C1 segment of cervical spinal cord (tissue), 14 donors: ENCODE measurements around the gene KRT8.
"Not testable (repeated sequence)": the region's sequence is repeated elsewhere in the genome, so short reads cannot be mapped to it uniquely, and the experiment has no call there.

ENCODE experiments used
- DNase-seq, 14 donors: peaks; one replicate each; lab custom pipeline; 2025; lab: John Stamatoyannopoulos, UW

The KRT8 gene

DNA sequence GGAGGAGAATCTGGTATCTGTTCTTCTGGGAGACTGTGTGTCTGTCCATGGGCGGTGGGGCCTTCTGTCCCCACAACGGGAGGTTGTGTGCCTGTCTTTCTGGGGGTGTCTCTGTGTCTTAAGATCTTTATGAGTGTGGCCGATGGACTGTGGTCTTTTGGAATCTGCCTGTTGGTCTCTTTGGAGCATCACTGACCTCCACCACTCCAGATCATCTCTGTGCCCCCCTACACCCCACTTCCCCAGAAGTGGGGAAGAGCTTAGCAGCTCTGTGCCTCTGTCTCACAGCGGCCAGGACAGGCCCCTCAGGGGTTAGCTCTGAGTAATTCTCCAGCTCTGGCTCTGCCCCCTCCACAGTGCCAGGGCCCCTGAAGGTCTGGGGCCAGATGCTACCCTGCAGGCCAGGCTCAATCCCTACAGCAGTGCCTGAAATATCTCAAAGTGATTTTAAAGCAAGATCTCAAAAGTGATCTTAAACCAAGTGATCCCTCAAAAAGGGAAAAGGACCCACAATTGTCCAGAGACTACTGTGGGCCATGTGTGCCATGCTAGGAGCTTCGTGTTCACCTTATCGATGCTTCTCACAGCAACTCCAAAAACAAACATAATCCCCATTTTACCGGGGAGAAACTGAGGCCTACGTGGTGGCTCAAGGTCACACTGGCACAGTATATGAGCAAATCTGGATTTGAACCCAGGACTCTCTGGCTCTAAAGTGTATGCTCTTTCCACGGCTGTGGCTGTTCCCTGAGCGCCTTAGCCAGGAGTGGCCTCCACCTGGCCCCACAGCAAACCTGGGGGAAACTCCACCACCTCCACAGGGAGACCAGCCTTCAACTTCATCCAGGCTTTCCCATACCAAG, 30.1 kb downstream of the KRT8 start:
- DNase-seq = no peak

DNA sequence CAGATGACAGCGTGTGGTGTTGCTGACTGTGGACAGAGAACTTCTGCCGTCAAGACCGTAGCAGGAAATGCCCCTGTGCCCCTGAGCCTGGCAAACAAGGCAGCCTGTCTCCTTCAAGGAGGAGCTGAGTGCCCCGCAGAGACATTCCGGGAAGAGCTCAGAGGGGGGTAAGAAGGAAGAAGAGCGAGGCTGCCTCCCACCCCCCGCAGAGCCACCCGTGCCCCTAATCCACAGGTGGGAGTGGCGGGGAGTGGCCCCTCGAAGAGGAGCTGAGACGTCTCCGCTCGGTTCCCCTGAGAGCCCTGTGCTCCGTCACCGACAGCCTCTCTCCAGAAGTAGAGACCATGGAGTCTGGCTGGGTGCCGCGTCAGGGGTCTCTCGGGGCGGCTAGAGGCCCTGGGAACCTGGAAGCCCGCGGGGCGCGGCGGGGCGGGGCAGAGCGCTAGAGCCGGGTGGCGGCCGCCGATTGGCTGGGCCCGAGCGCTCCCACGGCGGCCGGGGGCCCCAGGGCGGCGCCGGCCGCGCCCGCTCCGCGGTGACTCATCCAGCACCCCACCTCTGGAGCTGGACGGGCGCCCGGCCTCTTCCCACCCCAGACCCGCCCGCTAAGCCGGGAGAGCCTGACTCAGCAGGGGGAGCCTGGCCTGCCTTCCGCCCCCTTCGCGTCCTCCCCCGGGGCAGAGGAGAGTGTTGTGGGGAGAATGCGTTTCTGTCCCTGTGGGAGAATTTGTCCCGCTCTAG, 30.9 kb downstream of the KRT8 start:
- peak in 4 of 14 donors; percentile 9 to 68 (median 13) for DNase-seq

DNA sequence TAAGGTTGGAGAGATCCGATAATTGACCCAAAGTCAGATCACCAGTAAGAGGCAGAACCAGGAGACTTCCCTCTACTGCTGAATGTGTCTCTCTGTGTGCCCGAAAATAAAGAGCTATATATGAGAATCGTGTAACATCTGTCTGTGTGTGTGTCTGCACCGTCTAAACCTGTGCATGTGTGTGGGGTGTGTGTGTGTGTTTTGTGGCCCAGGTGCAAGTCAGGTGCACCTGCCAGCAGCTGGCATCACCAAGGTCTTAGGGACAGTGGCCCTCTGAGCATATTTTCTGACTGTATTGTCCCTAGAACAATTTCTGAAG, 31.4 kb downstream of the KRT8 start:
- no peak for DNase-seq

DNA sequence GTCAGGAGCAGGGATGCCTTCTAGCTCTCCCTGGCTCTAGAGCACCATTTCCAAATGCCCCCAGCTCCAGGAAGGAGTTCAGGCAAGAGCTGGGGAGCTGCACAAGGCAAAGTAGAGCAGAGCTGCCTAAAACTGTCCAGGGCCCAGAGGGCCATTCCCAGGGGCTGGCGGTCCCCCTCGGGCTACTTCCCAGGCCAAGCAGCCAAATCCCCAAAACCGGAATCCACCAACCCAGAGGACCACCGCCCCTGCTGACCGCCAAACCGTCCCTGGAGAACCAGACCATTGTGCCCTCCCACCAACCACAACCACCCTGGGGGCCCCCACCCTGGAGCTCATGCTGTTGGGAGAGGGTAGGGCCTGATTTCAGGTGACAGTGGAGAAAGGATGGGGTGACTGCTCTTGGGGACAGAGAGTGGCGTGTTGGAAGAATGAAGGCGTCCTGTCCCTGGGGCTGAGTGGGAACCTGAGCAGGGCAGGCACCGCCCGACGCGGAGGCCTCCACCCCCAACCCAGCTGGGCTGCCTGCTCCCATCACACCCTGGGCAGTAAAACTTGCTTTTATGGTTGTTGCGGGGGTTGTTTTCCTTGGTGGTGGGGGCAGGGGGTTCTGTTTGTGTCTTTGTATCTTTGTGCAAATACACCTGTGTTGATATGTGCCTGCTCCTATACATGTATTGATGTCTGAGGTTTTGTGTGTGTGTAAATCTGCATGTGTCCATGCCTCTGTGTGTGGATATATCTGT, 32.1 kb downstream of the KRT8 start:
- DNase-seq = no peak

DNA sequence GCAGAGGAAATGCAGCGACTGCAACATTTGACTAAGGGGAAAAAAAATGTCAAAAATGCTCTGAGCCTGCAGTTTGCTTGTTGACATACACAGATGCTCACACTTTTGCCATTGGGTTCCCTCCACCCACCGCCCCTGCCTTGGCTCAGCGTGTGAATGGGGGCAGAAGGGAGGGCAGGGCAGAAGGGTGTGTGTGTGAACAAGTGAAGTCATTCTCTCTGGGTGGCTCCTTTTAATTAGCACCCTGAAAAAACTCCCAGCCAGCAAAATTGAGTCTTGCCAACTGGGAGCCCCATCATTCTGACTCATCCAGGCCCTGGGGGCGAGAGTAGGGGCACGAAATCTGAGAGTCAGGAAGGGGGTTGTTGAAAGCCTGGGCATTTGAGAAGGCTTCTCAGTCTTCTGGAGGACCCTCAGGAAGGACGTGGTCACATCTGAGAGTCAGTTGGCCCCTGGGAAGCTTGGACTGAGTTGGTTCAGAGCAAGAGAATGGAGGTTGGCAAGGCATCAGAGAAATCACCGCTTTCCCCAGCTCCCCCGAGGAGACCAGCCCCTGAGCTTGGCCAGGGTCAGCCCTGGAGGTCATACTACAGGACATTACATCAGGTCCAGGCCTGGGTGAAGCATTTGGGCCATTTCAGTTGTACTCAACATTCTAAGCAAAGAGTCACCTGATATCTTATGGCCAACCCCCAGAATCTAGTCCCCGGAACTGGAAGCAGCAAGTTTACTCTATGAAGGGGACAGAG, 33.4 kb downstream of the KRT8 start:
- DNase-seq = no peak

- peak in 8 of 14 donors; percentile 10 to 61 (median 20) for DNase-seq
These were observed 34.2 kb downstream of the KRT8 start for GRCh38 chr12:52870361-52871290.

DNA sequence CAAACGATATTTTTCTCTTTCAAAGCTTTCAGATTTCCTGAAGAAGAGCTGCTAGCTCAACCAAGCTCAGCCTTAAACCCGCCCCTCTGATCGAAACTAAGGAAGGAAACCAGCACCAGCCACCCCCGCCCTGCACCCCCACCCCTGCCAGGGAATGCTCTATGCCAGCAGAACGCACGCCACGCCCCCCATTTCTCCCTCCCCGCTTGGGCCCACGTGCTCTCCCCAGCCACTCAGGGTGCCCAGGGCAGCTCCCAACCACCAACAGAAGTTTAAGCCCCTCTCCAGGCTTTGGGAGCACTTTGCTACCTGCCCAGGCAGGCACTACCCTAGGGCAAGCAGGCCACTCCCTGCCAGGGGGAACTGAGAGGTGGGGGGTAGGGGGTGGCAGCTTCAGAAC, 37.2 kb downstream of the KRT8 start:
- no peak for DNase-seq

DNA sequence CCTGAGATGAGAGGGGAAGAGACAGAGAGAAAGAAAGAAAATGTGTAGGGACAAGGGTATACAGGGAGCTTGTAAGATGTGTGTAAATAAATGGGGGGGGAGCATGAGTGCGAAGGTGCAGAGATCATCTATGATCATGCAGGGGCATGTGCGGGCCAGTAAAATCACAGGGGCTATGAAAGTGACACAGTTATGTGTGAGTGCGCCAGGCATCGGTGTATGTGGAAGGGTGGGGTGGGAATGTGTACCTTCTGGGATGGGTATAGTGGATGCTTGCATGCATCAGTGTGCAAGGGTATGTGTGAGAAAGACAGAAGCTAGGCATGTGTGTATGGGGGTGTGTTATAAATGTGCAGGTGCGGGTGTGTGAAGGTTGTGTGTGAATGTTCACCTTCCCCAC, 37.7 kb downstream of the KRT8 start:
- no peak for DNase-seq

DNA sequence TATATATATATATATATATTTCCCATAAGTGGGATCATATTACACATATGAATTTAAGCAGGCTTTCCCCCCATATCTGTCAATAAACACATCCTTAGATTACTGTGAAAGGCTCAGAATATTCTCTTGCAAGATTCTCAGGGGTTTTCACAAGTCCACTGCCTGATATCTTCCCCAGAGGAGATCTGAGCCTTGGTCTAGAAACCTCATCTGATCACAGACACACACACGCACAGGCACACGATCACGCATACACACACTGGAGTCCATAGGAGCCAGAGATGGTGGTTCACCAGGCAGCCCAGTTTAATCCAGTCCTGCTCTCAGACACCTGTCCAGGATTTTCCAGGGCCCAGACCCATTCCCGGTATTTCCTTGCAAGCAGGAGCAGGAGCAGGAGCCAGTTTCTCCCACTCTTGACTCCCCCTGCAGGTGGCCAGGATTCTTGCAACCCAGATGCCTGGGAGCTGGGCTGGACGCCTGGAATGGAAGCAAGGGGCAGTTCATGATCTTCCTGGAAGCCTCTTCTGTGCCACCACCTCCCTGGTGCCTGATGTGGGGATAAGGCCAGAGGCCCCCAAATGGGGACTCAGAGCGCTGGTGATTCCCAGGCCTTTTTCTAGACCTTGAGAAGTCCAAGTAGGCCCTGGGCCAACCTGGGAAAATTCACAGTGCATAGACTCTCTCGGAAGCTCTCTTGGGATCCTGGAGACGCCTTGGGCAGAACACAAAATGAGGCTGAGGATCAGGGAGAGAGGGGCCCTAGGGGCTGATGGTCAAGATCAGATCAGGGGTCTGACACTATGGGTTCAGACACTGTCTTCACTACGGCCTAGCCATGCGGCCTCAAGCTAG, 39.6 kb downstream of the KRT8 start:
- peak in 6 of 14 donors; percentile 1 to 35 (median 12) for DNase-seq

DNA sequence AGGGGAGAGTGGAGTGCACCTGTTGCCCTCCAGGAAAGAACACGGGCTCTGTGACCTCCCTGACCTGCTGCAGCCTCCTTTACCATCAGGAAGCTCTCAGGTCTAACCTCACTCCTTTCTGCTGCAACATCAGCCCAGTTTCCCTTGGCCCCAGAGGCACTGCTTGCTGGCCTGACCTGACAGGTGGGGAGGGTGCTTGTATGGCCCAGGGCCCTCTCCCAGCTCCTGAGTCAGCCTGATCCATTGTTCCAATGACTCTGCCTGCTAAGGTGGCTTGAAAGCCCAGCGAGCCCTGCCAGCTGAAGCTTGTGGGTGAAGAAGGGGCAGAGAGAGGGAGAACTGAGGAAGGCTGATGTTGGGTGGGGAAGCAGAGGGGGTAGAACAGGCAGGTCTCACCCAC, 42.9 kb downstream of the KRT8 start:
- no peak for DNase-seq

DNA sequence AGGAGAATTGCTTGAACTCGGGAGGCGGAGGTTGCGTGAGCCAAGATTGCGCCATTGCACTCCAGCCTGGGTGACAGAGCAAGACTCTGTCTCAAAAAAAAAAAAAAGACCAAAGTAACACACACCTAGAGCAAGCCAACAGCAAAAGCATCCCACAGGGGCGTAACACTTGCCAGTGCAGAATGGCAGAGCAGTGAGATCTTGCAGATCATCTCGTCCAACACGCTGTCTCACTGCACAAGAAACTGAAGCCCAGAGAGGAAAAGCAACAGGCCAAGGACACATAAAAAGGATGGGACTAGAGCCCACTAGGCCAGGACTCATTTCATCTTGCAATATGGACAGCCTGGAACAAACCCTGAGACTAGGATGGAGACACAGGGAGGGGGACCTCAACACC, 43.4 kb downstream of the KRT8 start:
- no peak for DNase-seq

DNA sequence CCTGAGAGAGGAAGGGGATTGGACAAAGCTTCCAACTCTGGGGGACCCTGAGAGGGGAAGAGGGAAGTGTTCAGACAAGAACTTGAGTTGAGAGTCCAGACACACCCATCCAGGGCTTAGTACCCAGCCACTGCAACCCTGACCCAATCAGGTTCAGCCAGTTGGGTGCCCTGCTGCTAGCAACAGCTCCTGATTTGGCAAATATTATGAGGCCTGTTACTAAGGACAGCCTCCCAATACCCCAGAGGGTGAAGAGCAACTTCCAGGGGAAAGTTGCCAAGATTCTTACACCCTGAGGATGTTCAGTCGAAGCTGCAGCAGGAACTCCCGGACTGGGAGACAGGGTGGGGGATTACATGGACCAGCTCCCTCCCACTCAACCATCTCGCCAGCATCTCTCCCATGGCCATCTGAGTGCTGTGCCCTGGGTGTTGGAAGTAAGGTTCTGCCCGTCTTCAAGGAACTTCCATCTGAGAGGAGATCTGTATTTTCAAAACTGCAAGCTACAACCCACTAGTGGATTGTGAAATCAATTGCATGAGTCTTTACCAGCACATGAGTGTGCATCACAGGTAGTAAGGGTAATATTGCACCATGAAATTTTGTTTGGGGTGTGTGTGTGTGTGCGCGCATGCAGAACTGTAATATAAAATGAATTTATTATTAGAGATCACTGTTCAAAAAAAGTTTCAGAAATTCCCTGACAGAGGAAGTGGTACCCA, 44.6 kb downstream of the KRT8 start:
- DNase-seq = no peak

DNA sequence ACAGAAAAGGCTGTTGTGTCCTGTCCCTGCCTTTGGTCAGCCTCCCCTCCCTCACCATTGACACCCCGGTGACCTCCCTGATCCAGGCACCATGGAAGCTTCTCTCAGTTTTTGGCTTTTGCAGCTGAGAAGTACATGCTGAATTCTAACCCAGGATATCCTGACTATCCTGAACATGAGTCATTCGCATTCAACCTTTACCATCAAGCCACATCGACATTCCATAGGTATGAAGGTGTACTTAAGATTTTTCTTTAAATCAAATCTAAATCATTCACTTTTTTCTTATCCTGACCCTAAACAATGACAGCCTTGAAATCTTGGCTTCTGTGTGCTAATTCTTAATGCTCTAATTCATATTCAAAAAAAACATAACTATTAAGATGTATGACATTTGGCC, 47.4 kb downstream of the KRT8 start:
- no peak for DNase-seq

GRCh38 chr12:52856787-52857186, 48.1 kb downstream of the KRT8 start:
- DNase-seq = no peak

DNA sequence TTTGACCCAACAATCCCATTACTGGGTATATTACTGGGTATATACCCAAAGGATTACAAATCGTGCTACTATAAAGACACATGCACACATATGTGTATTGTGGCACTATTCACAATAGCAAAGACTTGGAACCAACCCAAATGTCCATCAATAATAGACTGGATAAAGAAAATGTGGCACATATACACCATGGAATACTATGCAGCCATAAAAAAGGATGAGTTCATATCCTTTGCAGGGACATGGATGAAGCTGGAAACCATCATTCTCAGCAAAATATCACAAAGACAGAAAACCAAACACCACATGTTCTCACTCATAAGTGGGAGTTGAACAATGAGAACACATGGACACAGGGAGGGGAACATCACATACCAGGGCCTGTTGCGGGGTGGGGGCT, 48.8 kb downstream of the KRT8 start:
- not testable (repeated sequence) for DNase-seq

GRCh38 chr12:52851787-52852186, 53.1 kb downstream of the KRT8 start:
- no peak for DNase-seq

- no peak for DNase-seq
These were observed 54.2 kb downstream of the KRT8 start for GRCh38 chr12:52850681-52851080.

DNA sequence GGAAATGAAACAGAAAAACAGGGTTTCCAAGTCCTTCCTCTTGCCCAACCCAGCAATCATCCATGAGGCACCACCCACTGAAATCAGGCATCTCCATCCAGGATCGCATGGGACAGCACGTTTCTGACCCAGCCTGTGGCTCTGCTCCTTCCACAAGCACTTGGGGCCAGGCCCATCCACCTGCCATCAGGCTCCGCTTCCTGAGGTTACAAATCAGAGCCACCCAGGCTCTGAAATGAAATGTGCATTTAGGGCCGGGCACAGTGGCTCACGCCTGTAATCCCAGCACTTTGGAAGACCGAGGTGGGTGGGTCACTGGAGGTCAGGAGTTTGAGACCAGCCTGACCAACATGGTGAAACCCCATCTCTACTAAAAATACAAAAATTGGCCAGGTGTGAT, 55.4 kb downstream of the KRT8 start:
- no peak for DNase-seq

DNA sequence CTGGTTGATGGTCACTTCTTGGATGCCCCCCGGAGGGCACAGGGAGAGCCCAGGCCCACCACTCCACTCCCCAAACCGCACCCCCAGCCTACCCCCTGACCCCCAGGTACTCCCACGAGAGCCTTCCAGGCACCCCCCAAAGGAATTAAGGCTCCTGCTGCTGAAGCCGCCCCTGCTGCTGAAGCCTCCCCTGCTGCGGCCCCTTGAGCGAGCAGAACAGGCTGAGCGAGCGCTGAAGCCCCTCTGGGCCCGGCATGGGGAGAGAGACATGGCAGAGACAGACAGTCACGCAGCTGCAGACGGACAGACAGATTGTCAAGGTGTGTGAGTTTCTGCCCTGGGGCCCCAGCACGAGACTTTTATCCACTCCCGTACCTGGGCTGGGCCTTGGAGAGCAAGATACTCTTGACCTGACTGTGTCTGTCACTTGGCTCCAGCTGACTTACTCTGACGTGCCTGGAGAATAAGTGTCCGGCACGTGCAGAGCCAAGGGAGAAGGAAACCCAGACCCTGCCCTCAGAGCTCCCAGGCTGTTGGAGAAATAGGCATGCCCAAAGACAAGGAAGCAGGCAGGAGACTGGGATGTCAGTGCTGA, 56.1 kb downstream of the KRT8 start, which contains the start of gene KRT78:
Gene KRT78, minus strand, starts transcription at position 334 of the 595 bp plus-strand sequence. Its CDS starts 64 bp downstream, at position 270.
- no peak for DNase-seq
